CD14-positive monocyte (primary cell): Measurements from ENCODE around the gene LIAS. TPM values are rescaled to one million over a fixed set of nuclear protein-coding genes. Genes with fewer than 3 reads are reported as not detected.

Source experiments
- DNase-seq, 3 donors: peaks; one replicate each; pipeline ENCODE4 v3.0.0-alpha.2; 2011 to 2022
- H2AFZ ChIP-seq: 2 replicates; pipeline ENCODE4 v1.6.0; 2012; ENCODE audit warnings: mild to moderate bottlenecking, low read depth, low read length, inconsistent platforms; ENCODE audit not compliant: insufficient read depth, poor library complexity, severe bottlenecking
- H3K27ac ChIP-seq, 2 donors: 1 replicate in 1 of 2; 2 replicates in 1 of 2; pipeline ENCODE4 v1.5.1; 2012 to 2013; ENCODE audit warnings: low read length in 2 of 2, control low read depth in 1 of 2, inconsistent platforms in 1 of 2, low read depth in 1 of 2, mild to moderate bottlenecking in 1 of 2
- H3K27me3 ChIP-seq, 2 donors: one replicate each; pipeline versions ENCODE4 v1.6.0 to v1.6.1; 2011 to 2013; ENCODE audit warnings: low read length in 2 of 2; ENCODE audit not compliant: control insufficient read depth in 2 of 2, insufficient read depth in 2 of 2
- H3K36me3 ChIP-seq, 2 donors: replicated peaks in 1 of 2; 1 replicate in 1 of 2; 2 replicates in 1 of 2; pipeline versions ENCODE4 v1.5.1 to v1.6.1; 2012 to 2013; ENCODE audit warnings: low read length in 2 of 2, control low read depth in 1 of 2, inconsistent platforms in 1 of 2, mild to moderate bottlenecking in 1 of 2; ENCODE audit not compliant: insufficient read depth in 2 of 2, control insufficient read depth in 1 of 2
- H3K4me1 ChIP-seq, 2 donors: 1 replicate in 1 of 2; 2 replicates in 1 of 2; pipeline versions ENCODE4 v1.5.1 to v1.6.1; 2012 to 2013; ENCODE audit warnings: low read length in 2 of 2, control low read depth in 1 of 2, inconsistent platforms in 1 of 2, mild to moderate bottlenecking in 1 of 2, moderate library complexity in 1 of 2; ENCODE audit not compliant: insufficient read depth in 2 of 2, control insufficient read depth in 1 of 2
- H3K4me2 ChIP-seq: replicated peaks from 2 replicates; pipeline ENCODE3; 2012; ENCODE audit warnings: low read length, moderate library complexity, mild to moderate bottlenecking; ENCODE audit not compliant: poor library complexity, severe bottlenecking; ENCODE audit errors: extremely low read depth
- H3K4me3 ChIP-seq, 3 experiments: fragments of 200-600 bp in 1 of 3; sonication (generic) in 1 of 3; replicated peaks in 1 of 3; 1 replicate in 2 of 3; 2 replicates in 1 of 3; pipeline ENCODE4 v1.5.1; 2011 to 2013; ENCODE audit warnings: low read length in 3 of 3, mild to moderate bottlenecking in 3 of 3, control low read depth in 2 of 3, low read depth in 2 of 3, inconsistent platforms in 1 of 3, moderate library complexity in 1 of 3
- H3K79me2 ChIP-seq: 2 replicates; pipeline ENCODE4 v1.6.0; 2012; ENCODE audit warnings: mild to moderate bottlenecking, control low read depth, inconsistent platforms, low read length, moderate library complexity; ENCODE audit not compliant: insufficient read depth
- H3K9ac ChIP-seq: 2 replicates; pipeline ENCODE4 v1.6.0; 2017; ENCODE audit warnings: low read length, mild to moderate bottlenecking; ENCODE audit not compliant: insufficient read depth, poor library complexity, severe bottlenecking
- H3K9me3 ChIP-seq, 2 donors: replicated peaks in 1 of 2; 1 replicate in 1 of 2; 2 replicates in 1 of 2; pipeline versions ENCODE4 v1.5.1 to v1.6.1; 2012 to 2013; ENCODE audit warnings: low read length in 2 of 2, control low read depth in 1 of 2; ENCODE audit not compliant: control insufficient read depth in 1 of 2, insufficient read depth in 1 of 2
- H4K20me1 ChIP-seq: 2 replicates; pipeline ENCODE4 v1.6.0; 2012; ENCODE audit warnings: mild to moderate bottlenecking, low read length, control low read depth, moderate library complexity; ENCODE audit not compliant: insufficient read depth
- H3K27ac Mint-ChIP-seq, 7 donors: one replicate each; pipeline ENCODE4 v1.8.0; 2020; ENCODE audit warnings: mild to moderate bottlenecking in 7 of 7, mixed read lengths in 7 of 7, moderate library complexity in 6 of 7, inconsistent platforms in 2 of 7
- H3K27me3 Mint-ChIP-seq, 3 donors: one replicate each; pipeline ENCODE4 v1.8.0; 2021 to 2022; ENCODE audit warnings: low read depth in 3 of 3, mild to moderate bottlenecking in 3 of 3, mixed read lengths in 3 of 3, moderate library complexity in 3 of 3, inconsistent platforms in 1 of 3
- H3K36me3 Mint-ChIP-seq, 2 donors: one replicate each; pipeline ENCODE4 v1.8.0; 2020; ENCODE audit warnings: mixed read lengths in 2 of 2, inconsistent platforms in 1 of 2, mild to moderate bottlenecking in 1 of 2
- H3K4me1 Mint-ChIP-seq: one replicate; pipeline ENCODE4 v1.8.0; 2020; ENCODE audit warnings: mild to moderate bottlenecking, mixed read lengths
- H3K4me3 Mint-ChIP-seq, 2 donors: one replicate each; pipeline ENCODE4 v1.8.0; 2020; ENCODE audit warnings: mild to moderate bottlenecking in 2 of 2, mixed read lengths in 2 of 2, moderate library complexity in 1 of 2
- H3K9me3 Mint-ChIP-seq, 7 donors: one replicate each; pipeline ENCODE4 v1.8.0; 2020 to 2022; ENCODE audit warnings: mixed read lengths in 7 of 7, mild to moderate bottlenecking in 6 of 7, moderate library complexity in 6 of 7, inconsistent platforms in 2 of 7
- WGBS: methylation state at CpG from one replicate; pipeline ENCODE4 v1.1.5; 2013; ENCODE audit warnings: missing lambda C conversion rate; ENCODE audit not compliant: insufficient coverage; 5-methylcytosine and 5-hydroxymethylcytosine counted together
- intact Hi-C, 2 donors: fragments of 100-400 bp; cut with micrococcal nuclease; formaldehyde crosslinking; loops; one replicate each; pipeline versions ENCODE4 v1.15.0 to v1.15.1; 2023
- polyA plus RNA-seq, 3 donors: library from polyadenylated mRNA; depleted of rRNA in 1 of 3; unstranded in 2 of 3; stranded (reverse) in 1 of 3; fragments of 300-500 nt in 2 of 3; fragments of >200 nt in 1 of 3; fragmentation: Illumina TruSeq in 2 of 3; gene quantifications; 1 replicate in 2 of 3; 2 replicates in 1 of 3; pipeline ENCODE4 v1.2.3, GENCODE V29; 2012 to 2021
- TF ChIP-seq, protein P1 (sequence below): fragments of 200-600 bp; IDR thresholded peaks from one replicate; pipeline ENCODE4 v1.8.0; 2022; ENCODE audit warnings: antibody characterized with exemption, mild to moderate bottlenecking

Gene LIAS
- polyA plus RNA-seq, 3 donors = 7.2 to 8.9 (median 7.8) TPM

DNA sequence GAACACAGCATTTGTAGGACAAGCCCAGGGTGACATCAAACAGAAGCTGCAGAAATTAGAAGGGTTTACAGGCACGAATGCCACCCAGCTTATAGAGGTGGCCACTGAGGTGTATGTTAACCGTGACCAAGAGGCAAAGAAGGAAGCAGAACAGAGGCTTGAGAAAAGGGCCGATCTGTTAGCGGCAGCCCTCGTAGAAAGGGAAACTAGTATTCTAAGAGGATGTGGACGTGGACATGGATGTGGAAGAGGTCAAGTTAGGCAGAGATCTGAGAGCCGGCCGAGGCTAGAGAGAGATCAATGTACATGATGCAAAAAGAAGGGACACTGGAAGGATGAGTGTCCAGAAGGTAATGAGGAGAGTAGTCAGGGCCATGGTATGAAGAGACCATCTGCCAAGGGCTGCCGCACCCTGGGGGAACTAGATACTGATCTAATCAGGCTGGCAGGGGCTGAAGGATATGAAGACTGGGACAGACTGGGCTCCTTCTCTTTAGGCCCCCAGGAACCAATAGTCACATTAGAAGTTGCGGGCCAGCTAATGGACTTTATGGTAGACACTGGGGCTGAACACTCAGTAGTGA, 27.5 kb downstream of the LIAS start:
- H3K4me1 Mint-ChIP-seq = peaks cover 34% of the 10 kb centered on the region

GRCh38 chr4:39490322-39490721, 31.5 kb downstream of the LIAS start:
- Histone ChIP-seq H3K36me3 (no peaks in the 10 kb centered on the region), H2AFZ (no peak overlapping the region), H3K9me3 (no peaks in the 10 kb centered on the region), H4K20me1 (no peaks in the 10 kb centered on the region), H3K79me2 (no peaks in the 10 kb centered on the region), H3K9ac (no peak overlapping the region), H3K27me3 (no peaks in the 10 kb centered on the region), H3K27ac (no peak overlapping the region), H3K4me1 (peaks cover 16 to 18% of the 10 kb centered on the region in 2 donors), H3K4me2 (no peak overlapping the region), H3K4me3 (no peak overlapping the region)
- WGBS = 93% methylated on average over 2 of the region's 2 CpGs
- H3K4me1 Mint-ChIP-seq = peaks cover 18% of the 10 kb centered on the region
- DNase-seq = no peak
- intact Hi-C loops = no loop called here
- peaks cover 0 to 2% (median 0%) of the 10 kb centered on the region in 7 donors for H3K9me3 Mint-ChIP-seq
- H3K4me3 Mint-ChIP-seq = no peak overlapping the region
- peaks cover 0 to 3% (median 0%) of the 10 kb centered on the region in 3 donors for H3K27me3 Mint-ChIP-seq
- H3K36me3 Mint-ChIP-seq = no peaks in the 10 kb centered on the region
- TF ChIP-seq, protein P1, sequence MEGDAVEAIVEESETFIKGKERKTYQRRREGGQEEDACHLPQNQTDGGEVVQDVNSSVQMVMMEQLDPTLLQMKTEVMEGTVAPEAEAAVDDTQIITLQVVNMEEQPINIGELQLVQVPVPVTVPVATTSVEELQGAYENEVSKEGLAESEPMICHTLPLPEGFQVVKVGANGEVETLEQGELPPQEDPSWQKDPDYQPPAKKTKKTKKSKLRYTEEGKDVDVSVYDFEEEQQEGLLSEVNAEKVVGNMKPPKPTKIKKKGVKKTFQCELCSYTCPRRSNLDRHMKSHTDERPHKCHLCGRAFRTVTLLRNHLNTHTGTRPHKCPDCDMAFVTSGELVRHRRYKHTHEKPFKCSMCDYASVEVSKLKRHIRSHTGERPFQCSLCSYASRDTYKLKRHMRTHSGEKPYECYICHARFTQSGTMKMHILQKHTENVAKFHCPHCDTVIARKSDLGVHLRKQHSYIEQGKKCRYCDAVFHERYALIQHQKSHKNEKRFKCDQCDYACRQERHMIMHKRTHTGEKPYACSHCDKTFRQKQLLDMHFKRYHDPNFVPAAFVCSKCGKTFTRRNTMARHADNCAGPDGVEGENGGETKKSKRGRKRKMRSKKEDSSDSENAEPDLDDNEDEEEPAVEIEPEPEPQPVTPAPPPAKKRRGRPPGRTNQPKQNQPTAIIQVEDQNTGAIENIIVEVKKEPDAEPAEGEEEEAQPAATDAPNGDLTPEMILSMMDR = no peak
- no peak overlapping the region for H3K27ac Mint-ChIP-seq

More for the DNA sequence above, 27.5 kb downstream of the LIAS start:
- peaks cover 31 to 32% of the 10 kb centered on the region in 2 donors for H3K4me1 ChIP-seq
- no peaks in the 10 kb centered on the region for H3K9me3 ChIP-seq
- no peak overlapping the region for H3K9ac ChIP-seq
- H2AFZ ChIP-seq = peak overlapping the region; percentile 78
- H3K27ac ChIP-seq = peak overlapping the region in 1 of 2 donors; percentile 54
- H3K36me3 ChIP-seq = no peaks in the 10 kb centered on the region
- H3K36me3 Mint-ChIP-seq = no peaks in the 10 kb centered on the region
- H3K27me3 ChIP-seq = no peaks in the 10 kb centered on the region
- H3K27me3 Mint-ChIP-seq = peaks cover 0 to 8% (median 0%) of the 10 kb centered on the region in 3 donors
- TF ChIP-seq, protein P1 = no peak
- peak overlapping the region; percentile 67 to 86 for H3K4me3 Mint-ChIP-seq
- H3K79me2 ChIP-seq = no peaks in the 10 kb centered on the region
- H3K9me3 Mint-ChIP-seq = peaks cover 0 to 2% (median 1%) of the 10 kb centered on the region in 7 donors
- H3K4me3 ChIP-seq = peak overlapping the region in 1 of 3 experiments; percentile 26
- H3K27ac Mint-ChIP-seq = peak overlapping the region; percentile 7 to 92 (median 56)
- peak overlapping the region; percentile 46 for H3K4me2 ChIP-seq
- peak; percentile 18 to 20 (median 19) for DNase-seq
- WGBS = 41% methylated on average over 9 of the region's 10 CpGs
- no peaks in the 10 kb centered on the region for H4K20me1 ChIP-seq
- intact Hi-C loops = no loop called here
